ENCODE data around the gene SYNE3. TPM values are rescaled to one million over a fixed set of nuclear protein-coding genes. Genes with fewer than 3 reads are reported as not detected.

SYNE3 gene
- total and polyA plus RNA-seq, 2 of the 8 experiments (the other 6 are each of a cell fraction or from before 2014, with no cell fraction given) = under 0.01 TPM; not detected in 1

DNA sequence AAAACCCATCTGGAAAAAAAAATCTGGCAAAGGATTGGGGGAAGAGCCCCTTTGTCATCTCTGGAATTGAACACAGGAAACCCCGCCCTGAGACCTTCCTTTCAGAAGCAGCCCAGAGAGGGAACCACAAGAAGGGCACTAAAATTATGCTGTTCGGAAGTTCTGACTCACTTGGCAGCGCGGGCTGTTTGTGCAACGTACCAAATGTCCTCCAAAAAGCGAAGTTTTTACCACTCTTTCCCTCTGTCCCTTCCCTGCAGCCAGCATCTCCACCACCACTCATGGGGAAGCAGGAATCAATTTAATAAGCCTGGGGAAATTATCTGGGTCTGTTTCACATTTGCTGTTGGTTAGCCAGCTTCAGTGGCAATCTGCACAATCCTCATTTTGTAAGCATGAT, 3.2 kb upstream of the SYNE3 start:
- Histone ChIP-seq H3K18ac (ENCODE audit: extremely low read depth, low read length) (no peak overlapping the region), H2BK5ac (ENCODE audit: low read depth, low read length) (no peak overlapping the region), H3K36me3 (ENCODE audit: control insufficient read depth in 2 of 4, insufficient read depth in 4 of 4, low read length in 3 of 4) (no peaks in the 10 kb centered on the region), H3K23me2 (ENCODE audit: low read depth, low read length) (peaks cover 12% of the 10 kb centered on the region), H3K27ac (ENCODE audit: low read depth, low read length) (no peak overlapping the region), H4K20me1 (replicated peaks in 1 of 2; ENCODE audit: control insufficient read depth in 1 of 2, insufficient read depth in 2 of 2, low read length in 2 of 2) (peaks cover 0 to 2% of the 10 kb centered on the region in 2 experiments), H3K9me3 (ENCODE audit: insufficient read depth in 2 of 2, low read depth in 1 of 2, low read length in 1 of 2) (no peaks in the 10 kb centered on the region), H4K8ac (ENCODE audit: extremely low read depth, insufficient read depth, low read length) (no peak overlapping the region), H3K9ac (replicated peaks in 1 of 4; ENCODE audit: extremely low read depth in 1 of 4, low read depth in 3 of 4, low read length in 3 of 4) (no peak overlapping the region), H2BK120ac (replicated peaks; ENCODE audit: low read depth, low read length) (no peak overlapping the region), H4K91ac (replicated peaks; ENCODE audit: insufficient read length, low read length) (no peak overlapping the region), H2BK15ac (ENCODE audit: low read length) (no peak overlapping the region), H2AK5ac (ENCODE audit: low read depth, low read length) (no peak overlapping the region), H2BK12ac (ENCODE audit: low read depth, low read length) (no peak overlapping the region), H4K5ac (ENCODE audit: insufficient read length, low read depth, low read length) (no peak overlapping the region), H3K4me1 (replicated peaks in 1 of 4; ENCODE audit: control insufficient read depth in 3 of 4, insufficient read depth in 4 of 4, low read length in 3 of 4) (peaks cover 3 to 17% (median 6%) of the 10 kb centered on the region in 4 experiments; a peak in 6 of 7 replicates), H3K23ac (ENCODE audit: insufficient read length) (no peak overlapping the region), H3K4me2 (ENCODE audit: insufficient read depth in 1 of 2, low read depth in 2 of 2, low read length in 2 of 2) (no peak overlapping the region), H3K79me2 (ENCODE audit: control insufficient read depth in 1 of 2, insufficient read depth in 2 of 2, low read length in 2 of 2) (no peaks in the 10 kb centered on the region), H3K79me1 (ENCODE audit: low read depth, low read length) (no peaks in the 10 kb centered on the region), H2BK20ac (ENCODE audit: low read length) (no peak overlapping the region), H3K4ac (replicated peaks; ENCODE audit: insufficient read length, low read depth, low read length) (no peak overlapping the region), H3K56ac (replicated peaks; ENCODE audit: insufficient read length, low read depth, low read length) (no peak overlapping the region), H2AFZ (ENCODE audit: low read length) (no peak overlapping the region), H3K4me3 (ENCODE audit: extremely low read depth in 1 of 4, insufficient read depth in 2 of 4, low read depth in 3 of 4, low read length in 4 of 4) (no peak overlapping the region), H3K27me3 (replicated peaks in 1 of 4; ENCODE audit: control insufficient read depth in 3 of 4, extremely low read depth in 1 of 4, insufficient read depth in 3 of 4, low read length in 3 of 4) (peaks cover 4 to 29% (median 26%) of the 10 kb centered on the region in 4 experiments), H3K14ac (ENCODE audit: insufficient read length) (no peak overlapping the region)
- DNase-seq (ENCODE audit: low read depth in 1 of 2, low spot score in 2 of 2) (no peak), FAIRE-seq (no peak)
- ChIA-PET CTCF (ENCODE audit: partially characterized antibody) (interaction anchor here (1.2 to 2.3 kb wide), 6 partner anchors 8 to 93 kb away, joined by 3 to 15 read pairs (median 4); no protein-coding TSS in a partner anchor), POLR2A (ENCODE audit: partially characterized antibody) (interaction anchor here (0.9 kb wide), 1 partner anchor 15 kb away, joined by 4 read pairs; the partner anchor contains the start of gene GLRX5)
- WGBS, 2 experiments (ENCODE audit: extremely low coverage in 1 of 2, insufficient coverage in 1 of 2, insufficient read length in 1 of 2, insufficient replicate concordance in 2 of 2, low coverage in 1 of 2, low lambda C conversion rate in 2 of 2, missing lambda C conversion rate in 1 of 2) = 72% methylated on average over 6 of the region's 6 CpGs; no CpG with 5 or more reads in 1 of the 2 experiments
- TF ChIP-seq, protein P1, sequence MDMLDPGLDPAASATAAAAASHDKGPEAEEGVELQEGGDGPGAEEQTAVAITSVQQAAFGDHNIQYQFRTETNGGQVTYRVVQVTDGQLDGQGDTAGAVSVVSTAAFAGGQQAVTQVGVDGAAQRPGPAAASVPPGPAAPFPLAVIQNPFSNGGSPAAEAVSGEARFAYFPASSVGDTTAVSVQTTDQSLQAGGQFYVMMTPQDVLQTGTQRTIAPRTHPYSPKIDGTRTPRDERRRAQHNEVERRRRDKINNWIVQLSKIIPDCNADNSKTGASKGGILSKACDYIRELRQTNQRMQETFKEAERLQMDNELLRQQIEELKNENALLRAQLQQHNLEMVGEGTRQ (IDR thresholded peaks at IDR 0.05; ENCODE audit: low read length) = no peak
- TF ChIP-seq FOSL1 (IDR thresholded peaks at IDR 0.05; ENCODE audit: insufficient read depth, low read depth, low read length) (no peak), EZH2 (IDR thresholded peaks at IDR 0.05; ENCODE audit: low read depth, low read length, severe bottlenecking) (no peak), NRF1 (IDR thresholded peaks at IDR 0.05; ENCODE audit: low read depth, low read length) (no peak), RAD21 (IDR thresholded peaks at IDR 0.05 in 1 of 2, conservative IDR thresholded peaks at IDR 0.05 in 1 of 2; ENCODE audit: low read depth in 2 of 2, low read length in 2 of 2) (no peak), SP1 (IDR thresholded peaks at IDR 0.05; ENCODE audit: low read depth, low read length) (no peak), CHD2 (IDR thresholded peaks at IDR 0.05; ENCODE audit: low read length) (no peak), CEBPB (IDR thresholded peaks at IDR 0.05; ENCODE audit: low read depth, low read length) (no peak), SIRT6 (IDR thresholded peaks at IDR 0.05; ENCODE audit: low read length) (no peak), CTBP2 (IDR thresholded peaks at IDR 0.05; ENCODE audit: borderline replicate concordance, insufficient read depth, insufficient read length, low read length) (no peak), CBX8 (IDR thresholded peaks at IDR 0.05; ENCODE audit: borderline replicate concordance, low read depth, low read length) (no peak), PHF8 (conservative IDR thresholded peaks at IDR 0.05; ENCODE audit: low read depth, low read length) (no peak), JUN (IDR thresholded peaks at IDR 0.05; ENCODE audit: low read depth, low read length) (no peak)

Data from H1 (cell line).